Left lobe of liver (tissue), 2 donors: Measurements from ENCODE around the gene FREY1. TPM values are rescaled to one million over a fixed set of nuclear protein-coding genes. Genes with fewer than 3 reads are reported as not detected.

Experiments used
- ATAC-seq: fragments of 200-7000 bp; cut with Tn5 transposase; one replicate; pipeline ENCODE4 v1.9.1; 2020; ENCODE audit warnings: mild to moderate bottlenecking, moderate library complexity
- DNase-seq: peaks from one replicate; pipeline ENCODE4 v3.0.0-alpha.2; 2020; ENCODE audit warnings: low spot score
- total RNA-seq: library from RNA; stranded (reverse); gene quantifications from one replicate; pipeline ENCODE4 v1.2.1, GENCODE V29; 2021
- donor health status: DM: no; HTN: no; CAD: no; lungs with moderate emphysema.
- donor health status: DM: no; HTN: yes; CAD: no.

Gene FREY1
- total RNA-seq, 1 donor from 2014 or later: 0.68 TPM

GRCh38 chr11:45899086-45899447 lies 8.0 kb downstream of the FREY1 start:
- DNase-seq: no peak
- ATAC-seq: no peak

GRCh38 chr11:45897556-45897955 lies 9.5 kb downstream of the FREY1 start:
- ATAC-seq (no peak), DNase-seq (no peak)

GRCh38 chr11:45896422-45896984 lies 10.6 kb downstream of the FREY1 start:
- ATAC-seq (peak; percentile 14), DNase-seq (no peak)

- DNase-seq (no peak), ATAC-seq (no peak)
Observed at GRCh38 chr11:45895553-45896259, 11.4 kb downstream of the FREY1 start.

GRCh38 chr11:45894555-45895247 lies 12.4 kb downstream of the FREY1 start:
- no peak for ATAC-seq

GRCh38 chr11:45892856-45893255 lies 14.2 kb downstream of the FREY1 start:
- DNase-seq (peak; percentile 79), ATAC-seq (peak; percentile 61)

More at GRCh38 chr11:45894555-45895247, 12.4 kb downstream of the FREY1 start:
- no peak for DNase-seq

GRCh38 chr11:45890886-45891550 lies 16.1 kb downstream of the FREY1 start:
- ATAC-seq: peak; percentile 88
- peak; percentile 93 for DNase-seq

GRCh38 chr11:45889966-45890365 lies 17.1 kb downstream of the FREY1 start:
- ATAC-seq (no peak), DNase-seq (no peak)

- DNase-seq: no peak
Observed at GRCh38 chr11:45889555-45889954, 17.5 kb downstream of the FREY1 start.

GRCh38 chr11:45887587-45887986 lies 19.5 kb downstream of the FREY1 start:
- no peak for DNase-seq

More at GRCh38 chr11:45889555-45889954, 17.5 kb downstream of the FREY1 start:
- ATAC-seq: no peak

GRCh38 chr11:45886816-45887520 lies 20.1 kb downstream of the FREY1 start:
- DNase-seq: no peak
- no peak for ATAC-seq

More at GRCh38 chr11:45887587-45887986, 19.5 kb downstream of the FREY1 start:
- ATAC-seq: no peak

- no peak for ATAC-seq
- DNase-seq: no peak
Observed at GRCh38 chr11:45885921-45886721, 20.9 kb downstream of the FREY1 start.

- ATAC-seq (peak; percentile 86), DNase-seq (peak; percentile 76)
Observed at GRCh38 chr11:45885274-45885920, 21.7 kb downstream of the FREY1 start, which contains the start of gene MAPK8IP1. Gene MAPK8IP1, plus strand, starts transcription at chr11:45885651. Its CDS starts 170 bp downstream, at chr11:45885821.

- peak; percentile 3 for ATAC-seq
- no peak for DNase-seq
Observed at GRCh38 chr11:45884596-45885185, 22.4 kb downstream of the FREY1 start.

GRCh38 chr11:45881708-45882368 lies 25.2 kb downstream of the FREY1 start:
- DNase-seq: no peak
- no peak for ATAC-seq

- no peak for DNase-seq
- ATAC-seq: no peak
Observed at GRCh38 chr11:45880772-45881570, 26.1 kb downstream of the FREY1 start.
